Measurements from ENCODE around the gene UBA3. TPM values are rescaled to one million over a fixed set of nuclear protein-coding genes. Genes with fewer than 3 reads are reported as not detected.

UBA3 gene
- total RNA-seq, 1 experiment from 2014 or later, result 67.2 TPM

DNA sequence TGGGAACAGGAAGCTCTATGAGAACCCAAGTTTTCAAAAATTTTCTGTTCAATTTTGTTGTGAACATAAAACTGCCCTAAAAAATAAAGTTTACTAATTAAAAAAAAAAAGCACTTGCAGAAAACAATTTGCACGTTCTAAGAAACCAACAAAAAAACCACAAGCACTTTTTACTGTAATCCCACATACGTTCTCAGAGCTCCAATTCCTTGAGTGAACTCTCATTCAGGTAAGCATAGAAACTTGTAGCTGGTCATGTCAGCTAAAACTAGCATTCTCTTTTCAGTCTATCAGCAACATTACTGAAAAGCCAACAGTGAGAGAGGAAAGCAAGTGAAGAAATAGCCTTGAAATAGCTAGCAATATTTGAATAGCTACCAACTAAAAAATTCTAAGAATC is 16.5 kb downstream of the UBA3 start:
- no peak overlapping the region for H3K18ac ChIP-seq (ENCODE audit: insufficient read length, low read depth, low read length)
- H2AFZ ChIP-seq (ENCODE audit: low read length), result no peak overlapping the region
- H4K20me1 ChIP-seq (ENCODE audit: control insufficient read depth, insufficient read depth, insufficient read length), result no peaks in the 10 kb centered on the region
- H2BK15ac ChIP-seq (ENCODE audit: low read depth, low read length), result no peak overlapping the region
- TF ChIP-seq, protein P1, sequence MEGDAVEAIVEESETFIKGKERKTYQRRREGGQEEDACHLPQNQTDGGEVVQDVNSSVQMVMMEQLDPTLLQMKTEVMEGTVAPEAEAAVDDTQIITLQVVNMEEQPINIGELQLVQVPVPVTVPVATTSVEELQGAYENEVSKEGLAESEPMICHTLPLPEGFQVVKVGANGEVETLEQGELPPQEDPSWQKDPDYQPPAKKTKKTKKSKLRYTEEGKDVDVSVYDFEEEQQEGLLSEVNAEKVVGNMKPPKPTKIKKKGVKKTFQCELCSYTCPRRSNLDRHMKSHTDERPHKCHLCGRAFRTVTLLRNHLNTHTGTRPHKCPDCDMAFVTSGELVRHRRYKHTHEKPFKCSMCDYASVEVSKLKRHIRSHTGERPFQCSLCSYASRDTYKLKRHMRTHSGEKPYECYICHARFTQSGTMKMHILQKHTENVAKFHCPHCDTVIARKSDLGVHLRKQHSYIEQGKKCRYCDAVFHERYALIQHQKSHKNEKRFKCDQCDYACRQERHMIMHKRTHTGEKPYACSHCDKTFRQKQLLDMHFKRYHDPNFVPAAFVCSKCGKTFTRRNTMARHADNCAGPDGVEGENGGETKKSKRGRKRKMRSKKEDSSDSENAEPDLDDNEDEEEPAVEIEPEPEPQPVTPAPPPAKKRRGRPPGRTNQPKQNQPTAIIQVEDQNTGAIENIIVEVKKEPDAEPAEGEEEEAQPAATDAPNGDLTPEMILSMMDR (conservative IDR thresholded peaks at IDR 0.05), result no peak
- H4K8ac ChIP-seq (replicated peaks; ENCODE audit: insufficient read length, low read depth, low read length), result no peak overlapping the region
- H3K27me3 ChIP-seq (ENCODE audit: insufficient read depth, low read length), result no peaks in the 10 kb centered on the region
- Mint-ChIP-seq H3K36me3 (ENCODE audit: insufficient read depth in 1 of 3, low read depth in 3 of 3) (peaks cover 27 to 47% (median 43%) of the 10 kb centered on the region in 3 experiments), H3K9me3 (no peaks in the 10 kb centered on the region), H3K27me3 (ENCODE audit: low read depth) (no peaks in the 10 kb centered on the region), H3K4me3 (no peak overlapping the region), H3K4me1 (no peaks in the 10 kb centered on the region), H3K27ac (no peak overlapping the region)
- H2BK12ac ChIP-seq (ENCODE audit: insufficient read length, low read depth, low read length), result no peak overlapping the region
- no peak overlapping the region for H2BK20ac ChIP-seq (ENCODE audit: low read depth, low read length, poor library complexity, severe bottlenecking)
- no peak overlapping the region for H3K23ac ChIP-seq (ENCODE audit: insufficient read length, low read depth, low read length)
- H3K9me3 ChIP-seq (ENCODE audit: control insufficient read depth, low read depth, low read length), result no peaks in the 10 kb centered on the region
- no peak overlapping the region for H3K4me2 ChIP-seq (ENCODE audit: insufficient read depth, insufficient read length, low read length)
- H2BK5ac ChIP-seq (ENCODE audit: insufficient read length, low read length), result no peak overlapping the region
- no peaks in the 10 kb centered on the region for H3K79me2 ChIP-seq (ENCODE audit: insufficient read depth, low read length)
- no peak overlapping the region for H3K9ac ChIP-seq (ENCODE audit: extremely low read depth, insufficient read length, low read length)
- no peak overlapping the region for H4K5ac ChIP-seq (ENCODE audit: insufficient read length, low read depth, low read length)
- H4K91ac ChIP-seq (ENCODE audit: insufficient read length, low read depth, low read length), result no peak overlapping the region
- no peak overlapping the region for H3K27ac ChIP-seq (ENCODE audit: insufficient read length, low read depth, low read length)
- no peaks in the 10 kb centered on the region for H3K79me1 ChIP-seq (ENCODE audit: insufficient read depth, low read depth, low read length, poor library complexity, severe bottlenecking)
- no peak overlapping the region for H2BK120ac ChIP-seq (ENCODE audit: low read depth, low read length, poor library complexity, severe bottlenecking)
- no peak overlapping the region for H3K14ac ChIP-seq (ENCODE audit: insufficient read depth, low read length)
- no peak overlapping the region for H3K56ac ChIP-seq (ENCODE audit: insufficient read length, low read depth, low read length)
- DNase-seq, result no peak
- no CpG with 5 or more reads among the region's 2 CpGs for WGBS (ENCODE audit: extremely low coverage, insufficient read length, low lambda C conversion rate)
- no peaks in the 10 kb centered on the region for H3K4me1 ChIP-seq (ENCODE audit: insufficient read depth, low read length)
- H3T11ph ChIP-seq (ENCODE audit: low read length), result no peak overlapping the region
- H3K23me2 ChIP-seq (ENCODE audit: insufficient read length, low read depth, low read length, poor library complexity, severe bottlenecking), result no peaks in the 10 kb centered on the region
- no peak overlapping the region for H3K4ac ChIP-seq (ENCODE audit: low read depth, low read length)
- no peak overlapping the region for H2AK5ac ChIP-seq (ENCODE audit: insufficient read length, low read length)
